GM10847 (cell line): ENCODE measurements around the gene MYOD1.

Experiments
- POLR2A ChIP-seq: IDR thresholded peaks from 2 replicates; pipeline ENCODE4 v1.6.1; 2011; ENCODE audit not compliant: insufficient read length; ENCODE audit errors: extremely low read depth

The MYOD1 gene

DNA sequence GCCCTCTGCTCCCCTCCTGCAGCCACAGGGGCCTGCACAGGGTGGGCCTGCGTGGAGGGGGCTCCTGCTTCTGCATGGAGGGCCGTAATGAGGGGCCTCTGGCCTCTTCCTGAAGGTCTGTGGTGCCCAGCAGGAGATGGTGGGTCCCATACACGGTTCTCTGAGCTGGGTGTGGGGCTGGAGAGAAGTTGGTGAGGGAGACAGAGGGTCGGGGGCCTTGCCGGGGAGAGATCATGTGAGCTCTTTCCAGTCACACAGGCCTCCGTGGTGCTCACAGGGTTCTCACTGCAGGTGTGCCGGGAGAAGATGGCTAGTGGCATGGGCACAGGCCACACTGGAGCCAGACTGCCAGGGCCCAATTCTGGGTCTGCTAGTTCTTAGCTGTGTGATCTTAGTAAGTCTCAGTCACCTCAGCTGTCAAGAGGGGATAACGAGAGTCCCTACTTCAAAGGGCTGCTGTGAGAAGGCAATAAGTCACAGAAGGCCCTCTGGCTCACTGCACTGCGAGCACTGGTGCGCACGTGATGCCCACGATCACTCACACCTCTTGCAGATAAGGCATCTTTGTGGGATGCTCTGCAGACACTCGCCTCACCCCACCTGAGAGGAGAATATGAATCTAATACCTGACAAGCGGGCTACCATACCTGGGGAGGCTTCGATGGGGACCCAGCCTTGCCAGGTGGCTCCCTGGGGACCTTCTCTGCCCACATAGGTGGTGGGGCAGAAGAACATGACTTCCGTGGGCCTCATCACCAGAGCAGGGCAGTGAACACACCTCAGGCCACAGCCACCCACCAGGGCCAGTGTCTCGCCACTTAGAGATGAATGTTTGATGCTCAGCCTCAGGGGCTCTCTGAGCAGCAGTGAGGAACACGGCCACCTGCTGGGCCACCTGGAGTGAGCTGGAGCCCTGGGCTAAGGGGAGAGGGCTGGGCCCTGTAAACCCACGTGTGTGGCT is 29.7 kb downstream of the MYOD1 start:
- no peak for TF ChIP-seq POLR2A

DNA sequence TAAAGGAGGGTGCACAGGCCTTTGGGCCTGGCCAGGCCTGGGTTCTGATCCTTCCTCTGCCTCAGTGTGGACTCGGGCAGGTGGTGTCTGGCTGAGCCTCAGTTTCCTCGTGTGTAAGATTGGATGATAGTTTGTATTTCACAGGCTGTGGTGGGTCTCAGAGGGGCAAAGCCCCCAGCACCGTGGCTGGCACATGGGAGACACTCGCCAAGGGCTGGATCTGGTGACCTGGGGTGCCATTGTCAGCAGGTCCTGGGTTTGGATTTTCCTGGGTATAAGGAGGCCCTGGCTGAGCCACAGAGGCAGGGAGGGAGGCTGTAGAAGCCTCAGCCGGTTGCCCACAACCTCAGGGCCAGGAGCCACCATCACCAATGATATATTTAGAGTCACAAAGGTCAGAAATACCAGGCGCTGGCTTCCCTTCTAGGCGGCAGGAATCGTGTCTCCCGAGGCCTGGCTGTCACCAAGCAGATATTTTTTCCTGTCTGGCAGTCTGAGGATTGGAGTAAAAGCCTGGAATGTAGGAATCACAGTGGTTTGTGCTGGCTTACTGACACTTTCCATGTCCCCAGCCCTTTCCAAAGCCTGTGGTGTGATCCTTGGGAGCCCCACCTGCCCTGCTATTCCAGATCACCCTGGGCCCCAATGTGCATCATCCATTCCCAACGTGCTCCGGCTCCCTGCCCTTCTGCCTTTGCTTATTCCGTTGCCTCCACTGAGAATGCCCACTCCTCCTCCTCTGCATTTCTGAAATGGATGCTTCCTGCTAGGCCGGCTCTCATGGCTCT is 30.8 kb downstream of the MYOD1 start:
- no peak for TF ChIP-seq POLR2A

DNA sequence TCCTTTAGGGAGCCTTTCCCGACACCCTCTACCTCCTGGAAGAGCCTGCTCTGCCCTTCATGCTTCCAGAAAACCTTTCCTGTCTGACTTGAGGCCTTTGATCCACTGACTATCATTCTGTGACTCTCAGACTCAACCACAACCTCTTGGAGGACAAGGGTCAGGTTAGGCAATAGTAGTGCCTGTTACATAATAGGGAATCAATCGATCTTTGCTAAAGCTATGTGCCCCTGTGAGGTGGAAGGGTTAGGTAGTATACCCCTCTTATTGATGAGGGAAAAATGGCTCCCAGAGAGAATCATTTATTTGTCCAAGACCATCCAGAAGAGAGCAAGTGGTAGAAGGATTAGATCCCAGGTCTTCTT is 31.4 kb downstream of the MYOD1 start:
- no peak for TF ChIP-seq POLR2A

DNA sequence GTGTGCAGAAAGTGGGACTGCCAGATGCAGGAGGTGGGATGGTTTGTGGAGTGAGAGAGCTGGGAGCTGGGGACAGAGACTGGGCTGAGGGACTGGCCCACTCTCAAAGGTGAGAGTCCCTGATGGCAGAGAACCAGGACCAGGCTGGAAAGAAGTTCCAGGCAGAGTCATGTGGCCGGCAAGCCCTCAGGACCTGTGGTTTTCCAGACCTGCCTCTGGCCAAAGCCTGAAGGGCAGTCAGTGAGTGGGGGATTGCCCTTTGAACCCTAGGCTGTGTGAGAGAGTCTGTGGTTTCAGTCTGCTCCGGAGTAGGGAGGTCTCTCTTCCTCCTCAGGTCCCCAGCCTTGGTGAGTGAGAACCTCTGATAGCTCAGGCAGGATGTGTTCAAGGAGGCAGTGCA is 32.2 kb downstream of the MYOD1 start:
- TF ChIP-seq POLR2A, result no peak

DNA sequence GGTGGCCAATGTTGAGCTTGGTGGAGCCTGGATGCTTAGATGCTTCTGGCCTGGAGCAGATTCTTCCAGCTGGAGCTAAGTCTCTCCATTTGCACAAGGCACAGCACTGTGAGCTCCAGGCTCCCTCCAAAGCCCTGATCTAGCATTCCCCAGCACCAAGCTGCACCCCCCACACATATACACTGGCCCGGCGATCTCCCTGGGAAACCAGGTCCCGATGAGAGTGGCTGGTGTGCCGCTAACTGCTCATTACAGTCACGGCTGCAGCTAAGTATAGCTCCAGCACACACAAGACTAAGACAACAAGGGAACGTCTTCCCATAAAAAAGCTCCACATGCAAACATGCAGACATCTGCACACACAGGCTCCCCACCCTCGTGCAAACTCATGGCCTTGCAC is 32.8 kb downstream of the MYOD1 start:
- no peak for TF ChIP-seq POLR2A

DNA sequence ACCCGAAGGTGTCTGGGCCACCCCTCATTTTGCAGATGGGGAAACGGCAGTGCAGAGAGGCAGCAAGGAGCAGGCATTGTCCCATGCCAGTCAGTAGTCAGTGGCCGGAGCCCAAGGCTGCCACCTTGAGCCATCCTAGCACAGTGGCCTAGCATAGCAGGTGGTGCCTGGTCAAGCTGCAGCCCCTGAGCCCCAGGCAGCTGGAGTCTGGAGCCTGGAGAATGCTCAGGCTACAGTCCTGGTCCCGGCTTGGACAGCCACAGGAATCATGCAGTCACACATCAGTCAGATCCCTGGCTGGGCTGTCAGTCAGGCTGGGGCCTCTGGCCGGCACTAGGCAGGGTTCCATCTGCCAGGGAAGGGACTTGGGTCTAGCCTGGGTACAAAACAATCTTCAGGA is 33.8 kb downstream of the MYOD1 start:
- TF ChIP-seq POLR2A, result no peak

DNA sequence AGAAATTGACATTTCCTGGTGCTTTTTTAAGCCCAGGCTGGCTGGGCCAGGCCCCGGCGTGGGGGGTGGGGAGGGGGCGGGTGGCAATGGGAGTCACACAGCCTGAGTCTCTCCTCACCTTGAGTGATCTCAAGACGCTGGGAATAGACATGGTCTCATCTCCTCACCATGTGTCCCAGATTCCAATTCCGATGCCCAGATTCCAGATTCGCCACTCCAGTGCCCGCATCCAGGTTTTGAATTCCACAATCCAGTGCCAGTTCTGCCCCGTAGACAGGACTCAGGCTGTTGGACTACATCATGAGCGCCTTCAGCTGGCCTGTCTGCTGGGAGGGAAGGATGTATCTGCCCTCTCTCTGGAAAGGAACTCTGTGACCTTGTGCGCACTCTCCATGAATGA is 34.3 kb downstream of the MYOD1 start:
- TF ChIP-seq POLR2A, result no peak

DNA sequence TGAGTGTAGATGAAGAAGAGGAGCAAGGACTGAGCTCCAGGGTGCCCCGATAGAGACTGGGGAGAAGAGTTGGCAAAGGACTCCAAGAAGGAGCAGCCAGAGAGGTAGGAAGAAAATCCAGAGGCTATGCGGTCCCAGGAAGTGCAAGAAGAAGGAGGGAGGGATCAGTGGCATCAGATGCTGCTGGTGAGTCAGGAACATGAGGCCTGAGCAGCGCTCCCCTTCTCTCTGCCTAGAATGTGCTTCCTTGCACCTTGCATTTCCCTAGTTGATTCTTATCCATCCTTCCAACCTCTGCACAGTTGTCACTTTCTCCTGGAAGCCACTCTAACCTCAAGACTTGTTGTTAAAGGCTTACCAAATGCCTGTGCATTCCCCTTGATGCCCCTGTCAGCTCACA is 36.5 kb downstream of the MYOD1 start:
- no peak for TF ChIP-seq POLR2A

DNA sequence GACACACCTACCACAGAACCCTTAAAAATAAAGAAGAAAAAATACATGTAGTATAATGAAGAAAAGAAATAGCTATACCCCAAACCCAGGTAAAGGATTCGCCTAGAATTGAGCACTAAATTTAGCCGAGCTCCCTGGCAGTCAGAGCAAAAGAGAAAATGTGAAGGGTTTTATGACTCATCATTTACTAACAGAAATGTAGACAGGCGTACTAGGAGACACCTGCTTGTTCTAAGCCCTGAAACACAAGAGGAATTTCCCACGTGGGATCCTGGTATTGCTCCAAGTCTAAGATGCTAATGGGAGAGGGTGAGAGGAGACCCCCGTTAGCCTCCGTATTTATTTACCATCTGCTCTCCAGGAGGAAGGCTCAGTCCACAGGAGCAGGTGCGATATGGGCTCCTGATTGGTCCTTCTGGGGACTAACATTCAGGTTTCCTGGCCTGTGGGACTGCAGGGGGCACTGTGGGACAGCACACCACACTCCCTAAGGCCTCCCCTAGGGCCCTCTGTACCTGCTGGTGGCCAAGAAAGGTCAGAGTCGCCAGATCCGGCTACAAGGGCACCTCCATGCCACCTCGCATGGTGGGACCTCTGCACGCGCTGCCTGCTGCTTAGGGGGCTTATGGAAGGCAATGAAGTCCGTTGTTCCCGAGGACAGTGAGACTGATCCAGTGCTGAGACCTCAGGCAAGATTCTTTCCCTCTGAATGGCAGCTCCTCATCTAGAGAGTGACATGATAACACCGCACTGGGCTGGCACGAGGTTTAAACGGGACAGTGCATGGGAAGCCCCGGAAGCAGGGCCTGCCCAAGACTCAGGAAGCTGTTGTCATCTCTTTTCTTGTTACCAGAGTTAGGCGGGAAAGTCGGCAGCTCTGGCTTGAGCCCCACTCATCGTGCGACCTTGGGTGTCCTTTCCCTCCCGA is 41.0 kb downstream of the MYOD1 start:
- TF ChIP-seq POLR2A, result no peak

DNA sequence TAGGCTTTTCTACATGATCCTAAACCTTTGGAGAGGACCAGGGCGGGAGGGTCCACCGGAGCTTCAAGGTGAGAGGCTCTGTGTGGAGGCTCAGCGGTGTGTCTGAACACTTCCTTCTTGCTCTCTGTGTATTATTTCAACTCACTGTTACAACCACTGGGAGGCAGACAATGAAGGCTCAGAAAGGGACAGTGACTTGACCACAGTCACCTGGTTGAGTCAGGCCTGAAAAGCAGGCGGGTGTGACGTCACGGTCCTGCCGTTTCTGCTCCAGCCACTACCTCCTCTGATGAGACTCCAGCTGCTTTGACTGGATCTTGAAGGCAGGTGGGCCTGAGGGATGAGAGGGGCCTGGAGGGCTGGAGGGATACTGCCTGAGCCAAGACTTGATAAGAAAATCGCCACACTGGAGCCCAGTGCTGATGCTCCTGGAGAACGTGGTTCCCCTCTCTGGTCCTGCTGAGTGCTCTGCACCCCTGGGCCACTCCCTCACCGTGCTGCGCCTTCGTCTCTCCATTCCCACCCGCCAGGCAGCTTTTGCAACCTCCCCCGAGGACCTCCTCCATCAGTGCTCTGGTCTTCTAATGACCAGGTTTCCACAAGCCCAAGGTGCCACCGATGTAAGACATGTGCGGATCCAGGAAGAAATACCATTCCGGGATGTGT is 43.1 kb downstream of the MYOD1 start:
- no peak for TF ChIP-seq POLR2A

DNA sequence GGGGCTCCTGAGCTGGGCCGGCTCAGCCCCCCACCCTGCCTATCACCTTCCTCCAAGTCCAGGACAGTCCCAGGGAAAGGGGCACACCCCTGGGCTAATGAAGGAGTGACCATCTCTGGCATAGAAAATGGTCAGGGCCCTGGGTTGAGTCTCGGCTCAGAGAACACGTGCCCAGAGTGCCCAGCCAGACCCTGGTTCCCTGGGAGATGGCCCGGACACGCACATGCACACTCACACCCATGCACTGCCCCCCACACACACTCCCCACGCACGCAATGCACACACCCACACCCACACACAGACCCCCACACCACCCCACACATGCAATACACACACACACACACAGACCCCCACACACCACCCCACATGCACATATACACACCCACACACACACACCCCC is 43.9 kb downstream of the MYOD1 start:
- no peak for TF ChIP-seq POLR2A

DNA sequence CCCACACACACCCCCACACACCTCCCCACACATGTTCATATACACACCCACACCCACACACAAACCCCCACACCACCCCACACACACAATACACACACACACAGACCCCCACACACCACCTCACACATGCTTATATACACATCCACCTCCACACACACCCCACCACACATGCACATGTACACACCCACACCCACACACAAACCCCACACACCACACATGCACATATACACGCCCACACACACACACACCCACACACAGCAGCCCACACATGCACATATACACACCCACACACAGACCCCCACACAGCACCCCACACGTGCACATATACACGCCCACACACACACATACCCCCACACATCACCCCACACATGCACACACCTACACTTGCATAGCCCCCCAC is 44.3 kb downstream of the MYOD1 start:
- no peak for TF ChIP-seq POLR2A

DNA sequence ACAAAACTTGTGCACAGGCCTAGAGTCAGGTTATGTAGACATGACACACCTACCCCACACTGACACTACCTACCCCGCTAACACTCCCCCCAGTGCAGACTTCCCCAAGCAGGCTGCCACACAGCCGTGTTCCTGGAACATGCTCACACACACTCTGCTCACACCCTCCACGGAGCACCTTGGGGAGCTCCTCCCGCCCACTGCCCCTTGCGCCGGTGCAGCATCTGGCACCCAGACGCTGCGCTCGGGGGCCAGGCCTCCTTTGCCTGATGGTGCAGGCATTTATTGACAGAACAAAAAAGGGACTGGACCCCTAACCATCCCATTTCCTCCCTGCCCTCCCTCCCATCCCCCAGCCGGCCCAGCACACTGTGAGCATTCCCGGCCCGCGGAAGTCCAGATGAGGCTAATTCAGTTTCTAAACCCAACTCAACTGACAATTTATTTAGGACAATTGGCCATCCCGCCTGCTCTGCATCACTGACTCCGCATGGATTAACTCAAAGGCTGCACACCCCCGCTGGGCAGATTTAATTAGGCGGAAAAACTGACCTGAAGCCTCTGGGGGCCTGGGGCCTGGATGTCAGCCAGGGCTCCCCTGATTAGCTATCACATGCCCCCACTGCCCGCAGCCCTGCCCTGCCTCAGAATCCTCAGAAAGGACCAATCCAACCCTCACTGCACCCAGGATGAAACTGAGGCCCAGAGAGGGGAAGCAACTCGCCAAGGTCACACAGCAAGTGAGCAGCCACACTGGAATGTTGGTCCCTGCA is 45.3 kb downstream of the MYOD1 start:
- no peak for TF ChIP-seq POLR2A
